IMR-90 (cell line): ENCODE results near the gene RAB6D. TPM values are rescaled to one million over a fixed set of nuclear protein-coding genes. Genes with fewer than 3 reads are reported as not detected.

Experiments used
- ATAC-seq: fragments of 200-7000 bp; cut with Tn5 transposase; 2 replicates; pipeline ENCODE4 v1.9.1; 2020; ENCODE audit warnings: low read depth, mild to moderate bottlenecking, moderate library complexity
- BruUV-seq: library from RNA; stranded (reverse); fragments of 400-500 nt; replicated peaks from 2 replicates; lab custom pipeline; 2021; lab: Mats Ljungman, UMichigan
- CTCF ChIA-PET: fragments of 300-600 bp; formaldehyde crosslinking; extraction: SDS; loops from one replicate; lab custom pipeline; 2021; ENCODE audit warnings: antibody characterized with exemption; lab: Yijun Ruan, JAX
- POLR2A ChIA-PET: fragments of 300-600 bp; sonication (Branson Sonifier 250); formaldehyde crosslinking; loops from one replicate; lab custom pipeline; 2022; ENCODE audit warnings: antibody characterized with exemption; ENCODE audit not compliant: unreplicated experiment; lab: Charles Lee
- DNase-seq: peaks from one replicate; pipeline ENCODE4 v3.0.0; 2013
- H2AFZ ChIP-seq: replicated peaks from 2 replicates; pipeline ENCODE3; 2013; ENCODE audit warnings: low read length, mild to moderate bottlenecking; ENCODE audit not compliant: poor library complexity
- H2AK5ac ChIP-seq: 2 replicates; pipeline ENCODE4 v1.6.1; 2013; ENCODE audit warnings: low read depth, low read length, inconsistent platforms
- H2AK9ac ChIP-seq: replicated peaks from 2 replicates; pipeline ENCODE3; 2013; ENCODE audit warnings: mild to moderate bottlenecking, low read depth, low read length, moderate library complexity; ENCODE audit not compliant: poor library complexity
- H2BK120ac ChIP-seq: 2 replicates; pipeline ENCODE4 v1.6.1; 2013; ENCODE audit warnings: low read depth, low read length, inconsistent platforms
- H2BK15ac ChIP-seq: 3 replicates; pipeline ENCODE4 v1.6.1; 2013; ENCODE audit warnings: low read depth, low read length, inconsistent platforms
- H2BK20ac ChIP-seq: 2 replicates; pipeline ENCODE4 v1.6.1; 2013; ENCODE audit warnings: low read depth, mild to moderate bottlenecking, inconsistent platforms, low read length, moderate library complexity
- H2BK5ac ChIP-seq: 2 replicates; pipeline ENCODE4 v1.6.1; 2013; ENCODE audit warnings: mild to moderate bottlenecking, low read depth, low read length, inconsistent platforms; ENCODE audit not compliant: poor library complexity, severe bottlenecking
- H3K14ac ChIP-seq: replicated peaks from 2 replicates; pipeline ENCODE4 v1.6.1; 2013; ENCODE audit warnings: low read depth, low read length, inconsistent platforms
- H3K18ac ChIP-seq: 2 replicates; pipeline ENCODE4 v1.6.1; 2013; ENCODE audit warnings: low read depth, low read length, control low read depth
- H3K23ac ChIP-seq: 2 replicates; pipeline ENCODE4 v1.6.1; 2013; ENCODE audit warnings: low read depth, low read length, inconsistent platforms
- H3K27ac ChIP-seq: 2 replicates; pipeline ENCODE4 v1.5.1; 2013; ENCODE audit warnings: mild to moderate bottlenecking, control low read depth, low read length; ENCODE audit not compliant: insufficient read depth
- H3K27me3 ChIP-seq: 2 replicates; pipeline ENCODE4 v1.6.1; 2013; ENCODE audit warnings: low read length; ENCODE audit not compliant: control insufficient read depth, insufficient read depth
- H3K36me3 ChIP-seq: 2 replicates; pipeline ENCODE4 v1.6.1; 2013; ENCODE audit warnings: low read length, mixed read lengths; ENCODE audit not compliant: control insufficient read depth, insufficient read depth
- H3K4ac ChIP-seq: 2 replicates; pipeline ENCODE4 v1.6.1; 2013; ENCODE audit warnings: low read depth, low read length, inconsistent platforms
- H3K4me1 ChIP-seq: 2 replicates; pipeline ENCODE4 v1.6.1; 2013; ENCODE audit warnings: low read length, mixed read lengths; ENCODE audit not compliant: control insufficient read depth, insufficient read depth
- H3K4me2 ChIP-seq: 2 replicates; pipeline ENCODE4 v1.6.1; 2013; ENCODE audit warnings: low read depth, mild to moderate bottlenecking, control low read depth, low read length, moderate library complexity
- H3K4me3 ChIP-seq: 2 replicates; pipeline ENCODE4 v1.5.1; 2013; ENCODE audit warnings: low read depth, mild to moderate bottlenecking, control low read depth, low read length, moderate library complexity; ENCODE audit not compliant: insufficient read depth
- H3K56ac ChIP-seq: 2 replicates; pipeline ENCODE4 v1.6.1; 2013; ENCODE audit warnings: low read length, inconsistent platforms; ENCODE audit not compliant: insufficient read depth; ENCODE audit errors: extremely low read depth
- H3K79me1 ChIP-seq, 2 experiments: 2 replicates each; pipeline ENCODE4 v1.6.1; 2013; ENCODE audit warnings: low read length in 2 of 2, inconsistent platforms in 1 of 2, low read depth in 1 of 2
- H3K9ac ChIP-seq: 2 replicates; pipeline ENCODE4 v1.6.1; 2013; ENCODE audit warnings: low read depth, low read length, control low read depth
- H3K9me1 ChIP-seq: 2 replicates; pipeline ENCODE4 v1.6.1; 2013; ENCODE audit warnings: low read length, inconsistent platforms; ENCODE audit not compliant: insufficient read depth
- H3K9me3 ChIP-seq: 2 replicates; pipeline ENCODE4 v1.6.1; 2013; ENCODE audit warnings: low read length; ENCODE audit not compliant: control insufficient read depth, insufficient read depth
- H4K20me1 ChIP-seq: 2 replicates; pipeline ENCODE4 v1.6.1; 2013; ENCODE audit warnings: low read length, inconsistent platforms; ENCODE audit not compliant: insufficient read depth
- H4K5ac ChIP-seq: 2 replicates; pipeline ENCODE4 v1.6.1; 2013; ENCODE audit warnings: mild to moderate bottlenecking, low read depth, low read length, control low read depth
- H4K8ac ChIP-seq, 2 experiments: 2 replicates each; pipeline ENCODE4 v1.6.1; 2013; ENCODE audit warnings: low read depth in 2 of 2, low read length in 2 of 2, control low read depth in 1 of 2, inconsistent platforms in 1 of 2
- H4K91ac ChIP-seq: 2 replicates; pipeline ENCODE4 v1.6.1; 2013; ENCODE audit warnings: low read depth, low read length, inconsistent platforms; ENCODE audit not compliant: insufficient read depth
- BHLHE40 ChIP-seq: fragments of 150-350 bp; IDR thresholded peaks from 2 replicates; pipeline ENCODE4 v1.6.1; 2016; ENCODE audit warnings: mild to moderate bottlenecking, low read depth, low read length
- CEBPB ChIP-seq: IDR thresholded peaks from 2 replicates; pipeline ENCODE4 v1.6.1; 2012; ENCODE audit warnings: low read depth, low read length, improper control_type of control experiment
- FOS ChIP-seq: fragments of 150-350 bp; IDR thresholded peaks from 2 replicates; pipeline ENCODE4 v1.6.1; 2016; ENCODE audit warnings: low read depth, low read length
- MAFK ChIP-seq: IDR thresholded peaks from 2 replicates; pipeline ENCODE4 v1.6.1; 2012; ENCODE audit warnings: low read depth, low read length, improper control_type of control experiment
- MAZ ChIP-seq: IDR thresholded peaks from 2 replicates; pipeline ENCODE4 v1.6.1; 2012; ENCODE audit warnings: low read depth, mild to moderate bottlenecking, low read length, improper control_type of control experiment, moderate library complexity, borderline replicate concordance
- NFE2L2 ChIP-seq: fragments of 150-350 bp; IDR thresholded peaks from 2 replicates; pipeline ENCODE4 v1.6.1; 2016; ENCODE audit warnings: low read depth, mild to moderate bottlenecking, low read length
- POLR2A ChIP-seq: IDR thresholded peaks from 2 replicates; pipeline ENCODE4 v1.6.1; 2012; ENCODE audit warnings: mild to moderate bottlenecking, low read depth, low read length
- RAD21 ChIP-seq: IDR thresholded peaks from 2 replicates; pipeline ENCODE4 v1.6.1; 2012; ENCODE audit warnings: low read length, improper control_type of control experiment
- RCOR1 ChIP-seq: IDR thresholded peaks from 2 replicates; pipeline ENCODE4 v1.6.1; 2012; ENCODE audit warnings: mild to moderate bottlenecking, low read length, improper control_type of control experiment; ENCODE audit not compliant: insufficient replicate concordance
- RFX5 ChIP-seq: IDR thresholded peaks from 2 replicates; pipeline ENCODE4 v1.8.0; 2012; ENCODE audit warnings: low read depth, mild to moderate bottlenecking, low read length, moderate library complexity
- USF2 ChIP-seq: fragments of 150-350 bp; IDR thresholded peaks from 2 replicates; pipeline ENCODE4 v1.6.1; 2017; ENCODE audit warnings: mild to moderate bottlenecking, antibody characterized with exemption, low read length, low read depth
- WGBS, 2 experiments: methylation state at CpG; one replicate each; pipeline versions ENCODE4 v1.1.5 to v1.1.7; 2013; ENCODE audit warnings: missing lambda C conversion rate in 2 of 2; ENCODE audit not compliant: insufficient read length in 1 of 2; ENCODE audit errors: extremely low coverage in 2 of 2; 5-methylcytosine and 5-hydroxymethylcytosine counted together
- dilution Hi-C: fragments of 300-500 bp; cut with HindIII; formaldehyde crosslinking; loops from one replicate; pipeline ENCODE4 v1.14.3; 2018; ENCODE audit warnings: low sequenced_read_pairs; ENCODE audit not compliant: unreplicated experiment
- in situ Hi-C: fragments of 300-500 bp; cut with MboI; formaldehyde crosslinking; loops from 3 replicates; pipeline ENCODE4 v1.14.3; 2019; ENCODE audit warnings: low sequenced_read_pairs, inconsistent platforms, mixed read lengths
- intact Hi-C: fragments of 100-400 bp; cut with micrococcal nuclease; formaldehyde crosslinking; loops from 2 replicates; pipeline ENCODE4 v1.10.0; 2022
- polyA plus RNA-seq, 3 experiments: library from polyadenylated mRNA; depleted of rRNA; stranded (reverse); fragments of >200 nt; gene quantifications; 2 replicates each; pipeline ENCODE4 v1.2.3, GENCODE V29; 2012; ENCODE audit warnings: low replicate concordance in 1 of 3
- total RNA-seq: library from RNA; depleted of rRNA; stranded (reverse); fragments of >200 nt; gene quantifications from 2 replicates; pipeline ENCODE4 v1.2.3, GENCODE V29; 2012
- TF ChIP-seq, protein P1 (sequence below): conservative IDR thresholded peaks from 2 replicates; pipeline ENCODE4 v1.5.1; 2012; ENCODE audit warnings: mild to moderate bottlenecking, low read depth, low read length, improper control_type of control experiment

RAB6D gene
- total and polyA plus RNA-seq, 2 of the 4 experiments (the other 2 are of a cell fraction), result not detected

GRCh38 chr2:131404753-131405152, 40.8 kb upstream of the RAB6D start:
- Histone ChIP-seq H3K79me1 (no peaks in the 10 kb centered on the region), H2AFZ (no peak overlapping the region), H2AK9ac (peak overlapping the region; percentile 61), H3K9me3 (no peaks in the 10 kb centered on the region), H4K5ac (no peak overlapping the region), H3K18ac (no peak overlapping the region), H2AK5ac (no peak overlapping the region), H3K9me1 (no peaks in the 10 kb centered on the region), H2BK20ac (no peak overlapping the region), H3K27me3 (peaks cover 16% of the 10 kb centered on the region), H3K27ac (no peak overlapping the region), H4K91ac (no peak overlapping the region), H3K4me1 (no peaks in the 10 kb centered on the region), H2BK120ac (no peak overlapping the region), H3K56ac (no peak overlapping the region), H3K23ac (no peak overlapping the region), H2BK15ac (no peak overlapping the region), H3K4me3 (no peak overlapping the region), H3K14ac (no peak overlapping the region), H3K36me3 (no peaks in the 10 kb centered on the region), H3K4ac (no peak overlapping the region), H4K20me1 (no peaks in the 10 kb centered on the region), H2BK5ac (no peak overlapping the region), H3K9ac (no peak overlapping the region), H3K4me2 (no peak overlapping the region), H4K8ac (no peak overlapping the region)
- BruUV-seq, result no TSS peak
- dilution Hi-C loops (no loop called here), in situ Hi-C loops (loop anchor here (25.0 kb wide), 1 partner anchor 408 kb away; no protein-coding TSS in a partner anchor), intact Hi-C loops (no loop called here)
- ChIA-PET POLR2A (no interaction called here), CTCF (no interaction called here)
- DNase-seq (no peak), ATAC-seq (no peak)
- no peak for TF ChIP-seq MAFK
- TF ChIP-seq CEBPB, result no peak
- no peak for TF ChIP-seq FOS
- no peak for TF ChIP-seq POLR2A
- TF ChIP-seq RAD21, result no peak
- TF ChIP-seq NFE2L2, result no peak
- no peak for TF ChIP-seq RCOR1
- no peak for TF ChIP-seq MAZ
- TF ChIP-seq, protein P1, sequence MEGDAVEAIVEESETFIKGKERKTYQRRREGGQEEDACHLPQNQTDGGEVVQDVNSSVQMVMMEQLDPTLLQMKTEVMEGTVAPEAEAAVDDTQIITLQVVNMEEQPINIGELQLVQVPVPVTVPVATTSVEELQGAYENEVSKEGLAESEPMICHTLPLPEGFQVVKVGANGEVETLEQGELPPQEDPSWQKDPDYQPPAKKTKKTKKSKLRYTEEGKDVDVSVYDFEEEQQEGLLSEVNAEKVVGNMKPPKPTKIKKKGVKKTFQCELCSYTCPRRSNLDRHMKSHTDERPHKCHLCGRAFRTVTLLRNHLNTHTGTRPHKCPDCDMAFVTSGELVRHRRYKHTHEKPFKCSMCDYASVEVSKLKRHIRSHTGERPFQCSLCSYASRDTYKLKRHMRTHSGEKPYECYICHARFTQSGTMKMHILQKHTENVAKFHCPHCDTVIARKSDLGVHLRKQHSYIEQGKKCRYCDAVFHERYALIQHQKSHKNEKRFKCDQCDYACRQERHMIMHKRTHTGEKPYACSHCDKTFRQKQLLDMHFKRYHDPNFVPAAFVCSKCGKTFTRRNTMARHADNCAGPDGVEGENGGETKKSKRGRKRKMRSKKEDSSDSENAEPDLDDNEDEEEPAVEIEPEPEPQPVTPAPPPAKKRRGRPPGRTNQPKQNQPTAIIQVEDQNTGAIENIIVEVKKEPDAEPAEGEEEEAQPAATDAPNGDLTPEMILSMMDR, result no peak
- no peak for TF ChIP-seq BHLHE40
- no peak for TF ChIP-seq RFX5
- TF ChIP-seq USF2, result no peak
- WGBS, 2 experiments, result 72% methylated on average over 6 of the region's 12 CpGs; no CpG with 5 or more reads in 1 of the 2 experiments
